MCF 10A (cell line): Measurements from ENCODE around the gene OR2V2. TPM values are rescaled to one million over a fixed set of nuclear protein-coding genes. Genes with fewer than 3 reads are reported as not detected.

Source experiments
- BruUV-seq: library from RNA; stranded (reverse); fragments of 400-500 nt; replicated peaks from 2 replicates; lab custom pipeline; 2021; lab: Mats Ljungman, UMichigan
- CTCF ChIA-PET: fragments of 300-600 bp; sonication (Branson Sonifier 250); formaldehyde crosslinking; extraction: SDS; loops from one replicate; lab custom pipeline; 2021; ENCODE audit warnings: antibody characterized with exemption, inconsistent platforms; lab: Yijun Ruan, JAX
- POLR2A ChIA-PET: fragments of 300-600, 350-650 bp; sonication (Branson Sonifier 250); formaldehyde crosslinking; extraction: SDS; loops from one replicate; lab custom pipeline; 2020; ENCODE audit warnings: antibody characterized with exemption, inconsistent platforms; lab: Yijun Ruan, JAX
- DNase-seq: peaks from one replicate; pipeline ENCODE4 v3.0.0-alpha.2; 2018; ENCODE audit not compliant: unreplicated experiment
- H3K27ac Mint-ChIP-seq: one replicate; pipeline ENCODE4 v1.8.0; 2022; ENCODE audit warnings: mild to moderate bottlenecking, low read depth, mixed read lengths; ENCODE audit not compliant: unreplicated experiment
- H3K27me3 Mint-ChIP-seq: one replicate; pipeline ENCODE4 v1.8.0; 2022; ENCODE audit warnings: mixed read lengths; ENCODE audit not compliant: insufficient read depth, unreplicated experiment
- H3K36me3 Mint-ChIP-seq: one replicate; pipeline ENCODE4 v1.8.0; 2022; ENCODE audit warnings: mild to moderate bottlenecking, moderate library complexity, mixed read lengths; ENCODE audit not compliant: insufficient read depth, unreplicated experiment
- H3K4me1 Mint-ChIP-seq: one replicate; pipeline ENCODE4 v1.8.0; 2022; ENCODE audit warnings: mixed read lengths; ENCODE audit not compliant: insufficient read depth, unreplicated experiment
- H3K4me3 Mint-ChIP-seq: one replicate; pipeline ENCODE4 v1.8.0; 2022; ENCODE audit warnings: mild to moderate bottlenecking, moderate library complexity, mixed read lengths; ENCODE audit not compliant: unreplicated experiment
- H3K9me3 Mint-ChIP-seq: one replicate; pipeline ENCODE4 v1.8.0; 2022; ENCODE audit warnings: mixed read lengths; ENCODE audit not compliant: unreplicated experiment
- CTCF ChIP-seq: fragments of 200-600 bp; IDR thresholded peaks from one replicate; pipeline ENCODE4 v1.8.0; 2022; ENCODE audit warnings: antibody characterized with exemption, mild to moderate bottlenecking; ENCODE audit not compliant: unreplicated experiment
- intact Hi-C: fragments of 100-400 bp; cut with micrococcal nuclease; formaldehyde crosslinking; loops from 2 replicates; pipeline ENCODE4 v1.14.1; 2022
- total RNA-seq: library from RNA; stranded (reverse); gene quantifications from 2 replicates; pipeline ENCODE4 v1.2.3, GENCODE V29; 2022

Gene OR2V2
- total RNA-seq, 1 experiment from 2014 or later = not detected

- ChIA-PET CTCF (interaction anchor here (1.1 to 6.7 kb wide), 3 partner anchors 13 to 29 kb away, joined by 3 to 67 read pairs (median 6); no protein-coding TSS in a partner anchor), POLR2A (interaction anchor here (0.7 to 12.4 kb wide), 24 partner anchors 10 to 1796 kb away, joined by 3 to 432 read pairs (median 5); partner anchors contain the start of genes RACK1, TRIM41 and TRIM52)
- no TSS peak for BruUV-seq
- DNase-seq = peak; percentile 68
- Mint-ChIP-seq H3K27me3 (no peaks in the 10 kb centered on the region), H3K27ac (peak overlapping the region; percentile 84), H3K36me3 (peaks cover 34% of the 10 kb centered on the region), H3K9me3 (no peaks in the 10 kb centered on the region), H3K4me1 (peaks cover 32% of the 10 kb centered on the region), H3K4me3 (peak overlapping the region; percentile 84)
- intact Hi-C loops = no loop called here
- TF ChIP-seq CTCF = no peak
Measured at GRCh38 chr5:181204113-181204825, 56.9 kb downstream of the OR2V2 start.

- Mint-ChIP-seq H3K4me1 (peaks cover 29% of the 10 kb centered on the region), H3K27me3 (no peaks in the 10 kb centered on the region), H3K9me3 (no peaks in the 10 kb centered on the region), H3K36me3 (peaks cover 30% of the 10 kb centered on the region), H3K4me3 (peak within 1 kb of the TSS; percentile 84), H3K27ac (peak within 1 kb of the TSS; percentile 84)
- peak; percentile 84 for DNase-seq
- POLR2A ChIA-PET = interaction anchor here (0.8 to 12.4 kb wide), 21 partner anchors 10 to 404 kb away, joined by 3 to 432 read pairs (median 5); partner anchors contain the start of genes RACK1, TRIM41 and TRIM52
- intact Hi-C loops = no loop called here
- TF ChIP-seq CTCF = no peak
- no TSS peak for BruUV-seq
- CTCF ChIA-PET = interaction anchor here (1.1 to 6.7 kb wide), 4 partner anchors 14 to 57 kb away, joined by 3 to 67 read pairs (median 4); no protein-coding TSS in a partner anchor
Measured at GRCh38 chr5:181204826-181205760, 57.7 kb downstream of the OR2V2 start, which contains the start of gene TRIM7. Gene TRIM7, minus strand, starts transcription at chr5:181205196. Its CDS starts 86 bp downstream, at chr5:181205110.

GRCh38 chr5:181205761-181206649 lies 58.6 kb downstream of the OR2V2 start:
- H3K27ac Mint-ChIP-seq = peak overlapping the region; percentile 81
- H3K27me3 Mint-ChIP-seq = no peaks in the 10 kb centered on the region
- no peaks in the 10 kb centered on the region for H3K9me3 Mint-ChIP-seq
- H3K4me3 Mint-ChIP-seq = peak overlapping the region; percentile 84
- ChIA-PET CTCF (interaction anchor here (1.0 to 6.7 kb wide), 5 partner anchors 15 to 56 kb away, joined by 3 to 67 read pairs (median 4); no protein-coding TSS in a partner anchor), POLR2A (interaction anchor here (0.7 to 12.4 kb wide), 19 partner anchors 8 to 1426 kb away, joined by 3 to 432 read pairs (median 7); partner anchors contain the start of genes MGAT1, RACK1, TRIM41 and TRIM52)
- DNase-seq = no peak
- intact Hi-C loops = no loop called here
- peaks cover 28% of the 10 kb centered on the region for H3K36me3 Mint-ChIP-seq
- H3K4me1 Mint-ChIP-seq = peaks cover 29% of the 10 kb centered on the region
- BruUV-seq = no TSS peak
- TF ChIP-seq CTCF = no peak
